ENCODE results near the gene EXOC3. TPM values are rescaled to one million over a fixed set of nuclear protein-coding genes. Genes with fewer than 3 reads are reported as not detected.
A peak's percentile ranks its signal among the peaks of the same experiment; 100 is the strongest.

EXOC3 gene
- total and polyA plus RNA-seq, 11 donors = 20.6 to 45.5 (median 42.8) TPM

- Histone ChIP-seq H3K27me3 (no peaks in the 10 kb centered on the region), H3K36me3 (peaks cover 0 to 68% (median 60%) of the 10 kb centered on the region in 9 donors), H3K9me3 (peaks cover 0 to 21% (median 13%) of the 10 kb centered on the region in 12 donors), H3K4me3 (no peak overlapping the region), H3K4me1 (peaks cover 4 to 35% (median 8%) of the 10 kb centered on the region in 12 donors), H3K27ac (peak overlapping the region in 1 of 12 donors; percentile 66)
- intact Hi-C loops (cut with DNase I) = loop anchor here in 5 of 10 donors (10.0 kb wide), 1 partner anchor 457 kb away; no protein-coding TSS in a partner anchor
- 89 to 94% (median 94%) methylated on average over 19 to 21 of the region's 21 CpGs for WGBS, 4 donors
- ATAC-seq = no peak
- peak in 3 of 5 donors; percentile 12 to 52 (median 14) for DNase-seq
- no peak for TF ChIP-seq POLR2A (IDR thresholded peaks at IDR 0.05)
- TF ChIP-seq, protein P1, sequence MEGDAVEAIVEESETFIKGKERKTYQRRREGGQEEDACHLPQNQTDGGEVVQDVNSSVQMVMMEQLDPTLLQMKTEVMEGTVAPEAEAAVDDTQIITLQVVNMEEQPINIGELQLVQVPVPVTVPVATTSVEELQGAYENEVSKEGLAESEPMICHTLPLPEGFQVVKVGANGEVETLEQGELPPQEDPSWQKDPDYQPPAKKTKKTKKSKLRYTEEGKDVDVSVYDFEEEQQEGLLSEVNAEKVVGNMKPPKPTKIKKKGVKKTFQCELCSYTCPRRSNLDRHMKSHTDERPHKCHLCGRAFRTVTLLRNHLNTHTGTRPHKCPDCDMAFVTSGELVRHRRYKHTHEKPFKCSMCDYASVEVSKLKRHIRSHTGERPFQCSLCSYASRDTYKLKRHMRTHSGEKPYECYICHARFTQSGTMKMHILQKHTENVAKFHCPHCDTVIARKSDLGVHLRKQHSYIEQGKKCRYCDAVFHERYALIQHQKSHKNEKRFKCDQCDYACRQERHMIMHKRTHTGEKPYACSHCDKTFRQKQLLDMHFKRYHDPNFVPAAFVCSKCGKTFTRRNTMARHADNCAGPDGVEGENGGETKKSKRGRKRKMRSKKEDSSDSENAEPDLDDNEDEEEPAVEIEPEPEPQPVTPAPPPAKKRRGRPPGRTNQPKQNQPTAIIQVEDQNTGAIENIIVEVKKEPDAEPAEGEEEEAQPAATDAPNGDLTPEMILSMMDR (IDR thresholded peaks at IDR 0.05) = no peak
These were observed 4.5 kb downstream of the EXOC3 start for GRCh38 chr5:447501-447900.

DNA sequence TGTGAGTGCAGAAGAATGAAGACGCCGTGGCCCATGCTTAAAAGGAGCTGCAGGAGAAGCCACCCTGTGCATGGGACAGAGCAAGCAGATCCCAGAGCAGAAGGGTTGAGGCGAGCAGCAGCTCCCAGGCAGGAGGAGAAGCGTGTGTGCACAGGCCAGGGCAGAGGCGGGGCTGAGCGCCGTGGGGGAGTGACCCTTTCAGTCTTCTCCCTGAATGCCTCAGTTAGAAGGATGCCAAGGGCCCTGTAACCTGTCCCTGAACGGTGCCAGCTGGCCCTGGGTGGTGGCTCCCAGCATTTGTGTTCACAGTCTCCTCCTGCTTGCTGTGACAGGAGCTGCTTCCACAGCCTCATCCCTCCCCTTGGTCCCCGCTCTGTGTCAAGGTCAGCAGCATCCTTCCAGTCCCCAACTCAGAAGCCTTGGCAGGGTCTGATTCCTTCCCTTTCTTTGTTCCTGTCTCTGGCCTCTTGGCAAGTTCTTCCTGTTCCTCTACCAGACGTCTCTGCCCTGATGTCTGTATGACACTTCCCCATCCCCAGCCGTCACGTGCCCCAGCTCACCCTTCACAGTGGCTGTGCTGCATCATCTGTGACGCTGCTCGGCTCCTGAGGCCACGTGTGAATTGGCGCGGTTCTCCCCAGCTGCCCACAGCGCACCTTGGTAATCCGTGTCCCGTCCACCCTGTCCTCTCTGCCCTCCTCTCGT, 5.2 kb downstream of the EXOC3 start:
- WGBS, 4 donors = 88 to 92% (median 89%) methylated on average over 21 of the region's 21 CpGs
- peak in 3 of 4 donors; percentile 9 to 85 (median 76) for ATAC-seq
- H3K36me3 ChIP-seq = peaks cover 0 to 75% (median 67%) of the 10 kb centered on the region in 9 donors
- H3K4me1 ChIP-seq = peaks cover 3 to 35% (median 8%) of the 10 kb centered on the region in 12 donors
- DNase-seq = peak in 4 of 5 donors; percentile 44 to 81 (median 51)
- H3K27ac ChIP-seq = peak overlapping the region in 1 of 12 donors; percentile 66
- H3K9me3 ChIP-seq = peaks cover 0 to 26% (median 13%) of the 10 kb centered on the region in 12 donors
- intact Hi-C loops (cut with DNase I) = loop anchor here in 5 of 10 donors (10.0 kb wide), 1 partner anchor 457 kb away; no protein-coding TSS in a partner anchor
- TF ChIP-seq, protein P1 (IDR thresholded peaks at IDR 0.05) = no peak
- TF ChIP-seq POLR2A (IDR thresholded peaks at IDR 0.05) = no peak
- no peaks in the 10 kb centered on the region for H3K27me3 ChIP-seq
- no peak overlapping the region for H3K4me3 ChIP-seq

DNA sequence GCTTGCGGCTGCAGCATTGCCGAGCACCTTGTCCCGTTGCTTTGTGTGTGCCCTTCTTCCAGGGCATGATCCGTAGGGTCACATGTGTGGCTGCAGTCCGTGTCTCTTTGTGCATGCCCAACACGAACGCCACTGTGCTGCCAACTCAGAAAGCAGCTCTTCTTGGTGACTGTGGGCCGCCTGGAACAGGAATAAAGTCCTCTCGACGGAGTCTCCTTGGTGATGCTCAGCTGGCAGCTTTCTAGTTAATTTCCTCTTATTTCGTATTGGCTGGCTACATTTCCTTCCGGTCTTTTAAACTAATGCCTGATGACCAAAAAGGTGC, 5.8 kb downstream of the EXOC3 start:
- intact Hi-C loops (cut with DNase I) = loop anchor here in 5 of 10 donors (10.0 kb wide), 1 partner anchor 456 kb away; no protein-coding TSS in a partner anchor
- Histone ChIP-seq H3K27ac (no peak overlapping the region), H3K9me3 (peaks cover 0 to 26% (median 13%) of the 10 kb centered on the region in 12 donors), H3K4me3 (no peak overlapping the region), H3K27me3 (no peaks in the 10 kb centered on the region), H3K4me1 (peaks cover 1 to 31% (median 6%) of the 10 kb centered on the region in 12 donors), H3K36me3 (peaks cover 0 to 80% (median 72%) of the 10 kb centered on the region in 9 donors)
- TF ChIP-seq, protein P1 (IDR thresholded peaks at IDR 0.05) = no peak
- no peak for TF ChIP-seq POLR2A (IDR thresholded peaks at IDR 0.05)
- DNase-seq (no peak), ATAC-seq (no peak)
- 84 to 90% (median 85%) methylated on average over 12 of the region's 12 CpGs for WGBS, 4 donors

DNA sequence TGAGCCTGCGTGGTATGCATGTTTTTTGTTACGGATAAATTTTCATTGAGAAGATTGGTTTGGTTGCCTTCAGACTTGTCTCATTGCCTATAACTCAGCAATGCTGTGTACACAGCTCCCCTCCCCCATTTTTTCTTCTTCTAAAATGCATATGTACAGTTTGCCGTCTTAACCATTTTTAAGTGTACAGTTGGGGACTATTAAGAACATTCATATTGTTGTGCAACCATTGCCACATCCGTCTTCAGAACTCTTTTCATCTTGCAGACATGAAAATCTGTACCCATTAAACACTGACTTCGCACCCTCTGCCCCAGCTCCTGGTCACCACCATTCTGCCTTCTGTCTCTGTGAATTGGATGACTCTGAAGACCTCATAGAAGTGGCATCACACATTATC, 6.2 kb downstream of the EXOC3 start:
- no peak for ATAC-seq
- 91 to 95% (median 91%) methylated on average over 5 of the region's 5 CpGs for WGBS, 4 donors
- peaks cover 0 to 27% (median 2%) of the 10 kb centered on the region in 12 donors for H3K4me1 ChIP-seq
- peaks cover 0 to 26% (median 13%) of the 10 kb centered on the region in 12 donors for H3K9me3 ChIP-seq
- H3K27ac ChIP-seq = no peak overlapping the region
- H3K4me3 ChIP-seq = no peak overlapping the region
- intact Hi-C loops (cut with DNase I) = loop anchor here in 5 of 10 donors (10.0 kb wide), 1 partner anchor 456 kb away; no protein-coding TSS in a partner anchor
- DNase-seq = no peak
- H3K36me3 ChIP-seq = peaks cover 0 to 85% (median 76%) of the 10 kb centered on the region in 9 donors
- TF ChIP-seq, protein P1 (IDR thresholded peaks at IDR 0.05) = no peak
- TF ChIP-seq POLR2A (IDR thresholded peaks at IDR 0.05) = no peak
- no peaks in the 10 kb centered on the region for H3K27me3 ChIP-seq
